Body of pancreas (tissue), 4 donors: ENCODE data around the gene DDX41.

Experiments
- CTCF ChIP-seq, 7 experiments: fragments of 450-650 bp in 4 of 7; fragments of 200-600 bp in 3 of 7; sonication (generic) in 3 of 7; IDR thresholded peaks; one replicate each; pipeline ENCODE4 v1.5.1; 2016 to 2019; ENCODE audit warnings: antibody characterized with exemption in 7 of 7
- POLR2A ChIP-seq, 3 donors: fragments of 450-650 bp; IDR thresholded peaks; one replicate each; pipeline ENCODE4 v1.6.1; 2016; ENCODE audit warnings: antibody characterized with exemption in 3 of 3, mild to moderate bottlenecking in 2 of 3

- TF ChIP-seq CTCF (IDR thresholded peaks at IDR 0.05), result no peak
- no peak for TF ChIP-seq POLR2A (IDR thresholded peaks at IDR 0.05)
Observed at GRCh38 chr5:177524941-177525655, 8.3 kb upstream of the DDX41 start.
